Stimulated activated CD8-positive, alpha-beta memory T cell treated with anti-CD3 and anti-CD28 coated beads, Interleukin-7, amount 100 ng/mL, for 24 hours (primary cell): ENCODE data around the gene PROSER2.

Source experiments
- DNase-seq: peaks from one replicate; pipeline ENCODE4 v3.0.0-alpha.2; 2020; ENCODE audit warnings: low read depth

PROSER2 gene

GRCh38 chr10:11804336-11804735 is 18.8 kb upstream of the PROSER2 start:
- DNase-seq: no peak

DNA sequence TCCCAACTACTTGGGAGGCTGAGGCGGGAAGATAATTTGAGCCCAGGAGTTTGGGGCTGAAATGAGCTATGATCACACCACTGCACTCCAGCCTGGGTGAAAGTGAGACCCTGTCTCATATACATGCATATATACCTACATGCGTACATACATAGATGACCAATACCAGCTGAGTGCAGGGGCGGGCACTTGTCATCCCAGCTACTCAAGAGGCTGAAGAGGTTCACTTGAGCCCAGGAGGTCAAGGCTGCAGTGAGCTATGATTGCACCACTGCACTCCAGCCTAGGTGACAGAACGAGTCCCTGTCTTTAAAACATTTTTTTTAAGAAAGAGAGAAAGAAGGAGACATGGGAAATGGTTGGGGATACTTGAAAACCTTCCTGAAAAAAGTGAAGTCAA is 17.4 kb upstream of the PROSER2 start:
- DNase-seq: no peak

- DNase-seq: no peak
Measured at GRCh38 chr10:11806706-11807105, 16.4 kb upstream of the PROSER2 start.

- DNase-seq: no peak
Measured at GRCh38 chr10:11808808-11809207, 14.3 kb upstream of the PROSER2 start.

DNA sequence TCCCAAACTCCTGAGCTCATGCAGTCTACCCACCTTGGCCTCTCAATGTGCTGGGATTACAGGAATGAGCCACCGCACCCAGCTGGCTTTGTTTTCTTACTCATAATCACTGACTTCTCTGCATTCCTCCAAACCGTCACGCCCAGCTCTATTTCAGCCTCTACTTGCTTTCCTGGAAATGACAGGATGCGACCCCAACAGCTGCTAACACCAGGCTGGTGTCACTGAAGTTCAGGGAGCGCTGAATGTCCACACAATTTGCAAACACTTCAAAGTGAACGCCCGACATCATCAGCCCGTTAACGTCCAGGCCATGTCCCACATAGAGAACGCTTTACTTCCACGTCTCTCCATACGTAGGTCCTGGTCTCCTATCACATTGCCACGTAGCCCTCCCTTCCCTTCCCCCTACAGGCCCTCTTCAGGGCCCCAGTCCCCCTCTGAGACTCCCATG is 12.8 kb upstream of the PROSER2 start:
- no peak for DNase-seq

- no peak for DNase-seq
Measured at GRCh38 chr10:11810973-11811372, 12.2 kb upstream of the PROSER2 start.

DNA sequence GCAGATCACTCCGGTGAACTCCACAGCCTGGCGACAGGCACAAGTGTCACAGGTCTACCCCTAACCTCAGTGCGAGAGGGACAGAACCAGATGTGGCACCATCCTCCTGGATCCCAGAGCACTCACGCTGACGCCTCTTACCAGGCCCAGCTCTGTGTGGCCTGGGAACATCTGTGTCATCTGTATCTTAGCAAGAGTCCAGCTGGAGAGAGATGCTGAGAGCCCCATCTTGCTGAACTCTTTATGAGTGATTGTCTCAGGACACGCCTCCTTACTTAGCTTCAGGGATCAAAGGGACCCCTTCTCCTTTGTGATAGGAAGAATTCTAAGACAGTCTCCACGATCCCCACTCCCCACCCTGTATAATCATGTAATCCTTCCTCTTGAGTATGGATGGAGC is 10.0 kb upstream of the PROSER2 start:
- DNase-seq: no peak

- no peak for DNase-seq
Measured at GRCh38 chr10:11813855-11814567, 9.1 kb upstream of the PROSER2 start.

DNA sequence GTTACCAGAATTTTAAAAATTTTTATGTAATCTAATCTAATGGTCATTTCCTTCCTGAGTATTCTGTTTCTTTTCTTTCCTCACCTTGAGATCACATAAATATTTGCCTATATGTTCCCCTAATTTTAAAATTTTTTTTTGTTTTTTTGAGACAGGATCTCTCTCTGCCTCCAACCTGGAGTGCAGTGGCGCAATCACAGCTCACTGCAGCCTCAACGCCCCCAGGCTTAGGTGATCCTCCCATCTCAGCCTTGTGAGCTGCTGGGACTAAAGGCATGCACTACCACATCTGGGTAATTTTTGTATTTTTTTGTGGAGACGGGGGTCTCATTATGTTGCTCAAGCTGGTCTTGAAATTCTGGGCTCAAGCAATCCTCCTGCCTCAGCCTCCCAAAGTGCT is 4.1 kb upstream of the PROSER2 start:
- DNase-seq: no peak

DNA sequence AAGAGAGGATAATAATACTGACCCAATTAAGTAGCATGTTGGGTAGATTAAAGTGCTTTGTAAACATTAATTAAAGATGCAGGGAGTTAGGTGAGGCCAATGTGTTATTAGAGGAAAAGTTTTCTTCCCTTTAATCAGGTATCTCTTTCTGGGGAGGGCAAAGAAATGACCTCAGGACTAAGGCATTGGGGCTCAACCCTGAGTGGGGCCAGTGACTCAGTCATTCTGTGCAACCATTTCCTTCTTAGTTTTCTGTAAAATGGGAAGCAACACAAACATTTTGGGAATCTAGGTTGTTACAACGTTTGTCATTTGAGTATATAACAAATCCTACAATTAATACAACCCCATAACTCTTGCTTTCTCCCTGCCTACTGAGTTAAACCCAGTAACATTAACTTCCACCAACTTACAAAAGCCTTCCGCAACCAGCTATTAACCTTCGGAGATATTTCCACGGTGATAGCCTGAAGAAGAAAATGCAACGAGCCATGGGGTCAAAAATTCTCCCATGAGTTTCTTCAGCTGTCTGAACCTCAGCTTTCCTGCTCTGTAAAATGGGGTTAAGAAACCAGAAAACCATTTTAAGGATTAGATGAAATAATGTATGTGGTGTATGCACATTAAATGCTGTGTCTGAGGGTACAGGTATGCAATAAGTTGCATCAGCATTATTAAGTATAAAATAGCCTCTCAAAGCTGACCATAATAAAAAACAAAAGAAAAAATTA is 965 bp upstream of the PROSER2 start:
- DNase-seq: no peak

- no peak for DNase-seq
Measured at GRCh38 chr10:11822809-11823121, 391 bp upstream of the PROSER2 start.

- no peak for DNase-seq
Measured at GRCh38 chr10:11823989-11824346, 812 bp downstream of the PROSER2 start.

DNA sequence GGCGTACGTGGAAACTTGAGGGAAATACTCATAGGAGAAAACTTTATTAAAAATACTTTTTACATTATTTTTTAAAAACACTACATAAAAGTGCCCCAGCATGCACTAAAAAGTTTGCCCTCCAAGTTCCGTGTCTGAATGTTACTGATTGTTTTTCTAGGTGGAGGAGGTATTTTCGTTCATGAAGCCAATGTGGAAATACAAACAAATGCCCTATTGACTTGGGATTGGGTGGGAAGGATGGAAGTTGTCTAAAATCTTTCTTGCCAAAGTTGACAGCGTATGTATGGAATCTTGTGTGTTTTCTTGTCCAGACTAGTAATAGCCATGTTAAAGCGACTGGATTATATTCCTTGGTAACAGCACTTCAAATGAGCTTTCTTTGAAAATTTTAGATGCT is 1.2 kb downstream of the PROSER2 start:
- DNase-seq: no peak

- no peak for DNase-seq
Measured at GRCh38 chr10:11824825-11825224, 1.7 kb downstream of the PROSER2 start.

DNA sequence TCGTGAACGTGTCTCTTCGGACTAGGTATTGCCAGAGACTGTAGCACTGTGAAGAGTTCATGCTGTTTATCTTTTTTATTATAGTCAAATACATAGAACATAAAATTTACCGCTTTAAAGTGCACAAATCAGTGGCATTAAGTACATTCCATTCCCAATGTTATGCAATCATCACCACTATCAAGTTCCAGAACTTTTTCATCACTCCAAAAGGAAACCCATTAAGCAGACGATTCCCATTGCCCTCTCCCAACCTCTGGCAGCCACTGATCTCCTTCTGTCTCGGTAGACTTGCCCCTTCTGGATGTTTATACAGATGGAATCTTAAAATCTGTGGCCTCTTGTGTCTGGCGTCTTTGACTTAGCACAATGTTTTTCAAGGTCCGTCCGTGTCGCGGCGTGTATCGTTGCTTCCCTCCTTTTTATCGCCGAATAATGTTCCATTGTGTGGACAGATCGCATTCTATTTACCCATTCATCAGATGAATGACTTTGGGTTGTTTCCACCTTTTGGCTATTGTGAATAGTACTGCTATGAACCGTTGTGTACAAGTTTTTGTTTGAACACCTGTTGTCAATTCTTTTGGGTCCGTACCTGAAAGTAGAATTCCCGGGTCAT is 2.7 kb downstream of the PROSER2 start:
- DNase-seq: no peak

DNA sequence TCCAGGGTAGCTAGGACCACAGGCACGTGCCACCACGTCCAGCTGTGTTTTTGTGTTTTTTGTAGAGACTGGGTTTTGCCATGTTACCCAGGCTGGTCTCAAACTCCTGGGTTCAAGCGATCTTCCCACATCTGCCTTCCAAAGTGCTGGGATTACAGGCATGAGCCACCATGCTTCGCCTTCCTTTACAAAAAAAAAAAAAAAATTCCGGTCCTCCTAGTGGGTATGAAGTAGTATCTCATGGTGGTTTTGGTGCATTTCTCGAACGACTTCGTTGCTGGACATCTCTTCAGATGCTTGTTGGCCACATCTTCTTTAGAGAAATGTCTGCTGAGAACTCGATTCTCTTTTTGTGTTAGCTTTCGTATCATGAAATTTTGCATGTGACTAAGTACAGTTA is 3.9 kb downstream of the PROSER2 start:
- DNase-seq: no peak

GRCh38 chr10:11827414-11827813 is 4.3 kb downstream of the PROSER2 start:
- no peak for DNase-seq

DNA sequence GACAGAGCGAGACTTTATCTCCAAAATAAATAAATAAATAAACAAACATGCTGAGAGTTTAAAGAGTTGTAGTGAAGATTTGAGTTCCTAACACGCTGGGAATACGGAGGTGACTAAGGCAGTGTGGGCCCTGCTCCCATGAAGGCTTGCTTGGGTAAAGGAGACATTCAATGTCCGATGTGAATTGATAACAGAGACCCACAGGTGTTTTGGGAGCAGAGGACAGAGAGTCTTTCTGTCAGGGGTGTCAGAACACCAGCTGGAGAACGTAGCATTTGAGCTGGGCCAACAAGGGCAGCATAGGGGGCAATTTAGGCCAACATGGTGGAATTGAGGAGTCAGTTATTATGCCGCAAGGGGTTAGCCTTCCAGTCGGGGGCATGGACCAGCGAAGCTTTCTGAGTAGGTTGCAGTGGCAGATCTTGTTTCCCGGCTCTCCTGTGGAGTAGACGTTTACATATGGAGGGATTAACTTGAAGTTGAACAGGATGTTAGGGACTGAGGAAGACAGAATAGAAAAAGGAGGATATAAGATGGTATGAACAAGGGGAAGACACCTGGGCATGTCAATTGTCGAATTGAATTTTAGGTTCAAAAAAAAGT is 5.6 kb downstream of the PROSER2 start:
- no peak for DNase-seq

- DNase-seq: no peak
Measured at GRCh38 chr10:11830836-11831519, 7.8 kb downstream of the PROSER2 start.

DNA sequence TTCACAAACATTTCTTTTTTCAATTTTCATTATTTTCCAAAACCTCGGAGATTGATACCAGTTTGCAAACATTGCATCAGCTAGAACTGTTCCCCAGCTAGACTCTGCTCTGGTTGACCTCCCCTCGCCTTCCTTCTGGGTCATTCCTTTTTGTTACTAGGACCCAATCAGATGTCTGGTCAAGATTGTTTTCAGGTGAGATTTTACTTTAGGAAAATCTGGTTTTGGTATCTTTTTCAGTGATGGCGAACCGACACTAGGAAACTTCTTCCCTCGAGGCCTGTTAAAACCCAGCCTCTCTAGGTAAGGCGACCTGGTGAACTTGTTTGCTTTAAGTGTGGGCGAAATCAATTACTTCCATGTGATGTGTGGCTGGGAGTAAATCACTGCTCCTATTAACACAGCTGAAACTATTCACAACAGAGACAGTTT is 8.4 kb downstream of the PROSER2 start:
- DNase-seq: no peak

DNA sequence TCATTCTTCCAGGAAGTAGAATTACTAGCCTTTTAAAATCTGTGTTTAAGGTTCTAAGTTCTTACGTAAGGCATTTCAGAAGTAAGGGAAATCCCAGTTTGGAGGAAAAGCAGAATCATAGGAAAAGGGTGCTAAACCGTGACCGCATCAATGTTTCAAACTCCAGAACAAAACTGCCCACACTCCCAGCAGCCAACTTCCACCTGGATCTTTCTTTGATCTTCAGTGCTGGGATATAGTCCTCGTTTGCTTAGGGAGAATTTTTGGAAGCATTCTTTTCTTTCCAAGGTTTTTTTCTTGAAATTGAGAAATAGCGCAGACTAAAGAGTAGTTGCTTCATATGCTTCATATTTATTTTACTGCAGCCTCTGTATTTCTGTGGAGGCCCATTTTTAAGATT is 8.9 kb downstream of the PROSER2 start:
- no peak for DNase-seq

DNA sequence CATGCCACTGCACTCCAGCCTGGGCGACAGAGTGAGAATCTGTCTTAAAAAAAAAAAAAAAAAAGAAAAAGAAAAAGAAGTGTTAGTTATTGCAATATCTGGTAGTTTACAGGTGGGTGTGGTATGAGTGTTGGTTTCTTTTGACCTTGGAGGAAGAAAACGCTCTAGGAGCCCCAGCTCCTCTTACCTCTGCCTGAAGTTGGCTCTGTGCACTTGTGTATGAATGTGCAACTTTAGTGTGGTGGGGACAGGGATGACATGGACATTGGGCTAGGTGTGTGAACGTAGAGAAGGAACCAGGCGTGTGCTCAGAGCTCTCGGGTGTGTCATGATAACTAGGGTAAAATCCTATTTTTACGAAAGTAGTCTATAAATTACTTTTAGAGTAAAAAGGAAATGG is 11.9 kb downstream of the PROSER2 start:
- no peak for DNase-seq

DNA sequence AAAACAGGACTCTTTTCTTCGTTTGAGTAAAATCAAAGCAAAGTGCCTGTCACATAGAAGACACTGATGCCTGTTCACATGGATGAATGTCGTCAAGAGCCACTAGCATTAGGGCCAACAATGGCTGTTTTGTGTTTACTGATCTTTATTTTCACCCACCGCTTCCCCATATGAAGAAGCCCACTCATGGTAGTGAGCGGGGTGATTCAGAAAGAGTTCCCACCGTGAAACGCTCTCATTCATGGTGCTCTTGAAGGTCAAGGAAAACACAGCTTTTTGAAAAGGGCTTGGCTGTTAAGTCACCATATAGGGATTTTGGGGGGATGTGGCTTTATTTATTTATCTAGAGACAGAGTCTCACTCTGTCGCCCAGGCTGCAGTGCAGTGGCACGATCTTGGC is 12.5 kb downstream of the PROSER2 start:
- DNase-seq: no peak
